ENCODE measurements around the gene MYH9.
"Not testable (repeated sequence)": the region's sequence is repeated elsewhere in the genome, so short reads cannot be mapped to it uniquely, and the experiment has no call there.

MYH9 gene

GRCh38 chr22:36253523-36254490 is 134.0 kb downstream of the MYH9 start (continued):
- no peak for TF ChIP-seq KLF7 (tag by site-specific recombination; IDR thresholded peaks at IDR 0.05; ENCODE audit: borderline replicate concordance)

- Histone ChIP-seq H3K4me3 (ENCODE audit: low read depth, low read length) (no peak within 1 kb of the TSS), H3K36me3 (ENCODE audit: control insufficient read depth in 2 of 2, insufficient read depth in 1 of 2, low read length in 2 of 2) (no peaks in the 10 kb centered on the region), H3K4me1 (ENCODE audit: control insufficient read depth, insufficient read depth, low read length) (no peaks in the 10 kb centered on the region), H3K27ac (ENCODE audit: extremely low read depth, low read depth, low read length) (no peak within 1 kb of the TSS), H3K9me3 (ENCODE audit: control insufficient read depth, insufficient read depth, low read depth, low read length) (no peaks in the 10 kb centered on the region)
- POLR2A ChIA-PET, result no interaction called here
- CTCF ChIA-PET, result interaction anchor here (0.6 to 1.9 kb wide), 6 partner anchors 8 to 496 kb away, joined by 3 to 6 read pairs (median 4); no protein-coding TSS in a partner anchor
- TF ChIP-seq ZNF398 (tag by site-specific recombination; IDR thresholded peaks at IDR 0.05) (no peak), CTCF (tag by site-specific recombination; IDR thresholded peaks at IDR 0.05) (no peak), KLF16 (tag by site-specific recombination; IDR thresholded peaks at IDR 0.05) (no peak), ZSCAN18 (tag by site-specific recombination; IDR thresholded peaks at IDR 0.05) (no peak)
These were observed 134.8 kb downstream of the MYH9 start, which contains the start of gene APOL1 for GRCh38 chr22:36252754-36253522. APOL1 (plus strand) TSS chr22:36253133; CDS start chr22:36254956, 1,823 bp downstream.

- ChIA-PET CTCF (interaction anchor here (1.5 to 1.9 kb wide), 2 partner anchors 9 to 34 kb away, joined by 3 to 5 read pairs; no protein-coding TSS in a partner anchor), POLR2A (interaction anchor here (0.6 kb wide), 1 partner anchor 139 kb away, joined by 3 read pairs; no protein-coding TSS in a partner anchor)
- not testable (repeated sequence) for H3K27ac ChIP-seq (ENCODE audit: extremely low read depth, low read depth, low read length); H3K4me3 ChIP-seq (ENCODE audit: low read depth, low read length); H3K36me3 ChIP-seq (ENCODE audit: control insufficient read depth in 2 of 2, insufficient read depth in 1 of 2, low read length in 2 of 2); H3K4me1 ChIP-seq (ENCODE audit: control insufficient read depth, insufficient read depth, low read length); H3K9me3 ChIP-seq (ENCODE audit: control insufficient read depth, insufficient read depth, low read depth, low read length)
These were observed 135.7 kb downstream of the MYH9 start for GRCh38 chr22:36251979-36252608.

- CTCF ChIA-PET, result interaction anchor here (0.7 to 2.1 kb wide), 4 partner anchors 11 to 771 kb away, joined by 3 to 13 read pairs (median 4); partner anchors contain the start of gene APOL2
- H3K4me1 ChIP-seq (ENCODE audit: control insufficient read depth, insufficient read depth, low read length); H3K27ac ChIP-seq (ENCODE audit: extremely low read depth, low read depth, low read length); H3K4me3 ChIP-seq (ENCODE audit: low read depth, low read length); H3K9me3 ChIP-seq (ENCODE audit: control insufficient read depth, insufficient read depth, low read depth, low read length); H3K36me3 ChIP-seq (ENCODE audit: control insufficient read depth in 2 of 2, insufficient read depth in 1 of 2, low read length in 2 of 2); POLR2A ChIA-PET: not testable (repeated sequence)
These were observed 137.3 kb downstream of the MYH9 start for GRCh38 chr22:36250292-36250960.

All from HEK293 (cell line).